NCI-H1092 treated with DMSO at 0.1 percent for 48 hours (cell line): ENCODE results near the gene KRT33A.

ENCODE experiments used
- DNase-seq: peaks from one replicate; lab custom pipeline; 2025; lab: John Stamatoyannopoulos, UW

The KRT33A gene

GRCh38 chr17:41329279-41329948 lies 21.2 kb downstream of the KRT33A start:
- DNase-seq, result peak; percentile 26

- no peak for DNase-seq
Observed at GRCh38 chr17:41328207-41328606, 22.4 kb downstream of the KRT33A start.

DNA sequence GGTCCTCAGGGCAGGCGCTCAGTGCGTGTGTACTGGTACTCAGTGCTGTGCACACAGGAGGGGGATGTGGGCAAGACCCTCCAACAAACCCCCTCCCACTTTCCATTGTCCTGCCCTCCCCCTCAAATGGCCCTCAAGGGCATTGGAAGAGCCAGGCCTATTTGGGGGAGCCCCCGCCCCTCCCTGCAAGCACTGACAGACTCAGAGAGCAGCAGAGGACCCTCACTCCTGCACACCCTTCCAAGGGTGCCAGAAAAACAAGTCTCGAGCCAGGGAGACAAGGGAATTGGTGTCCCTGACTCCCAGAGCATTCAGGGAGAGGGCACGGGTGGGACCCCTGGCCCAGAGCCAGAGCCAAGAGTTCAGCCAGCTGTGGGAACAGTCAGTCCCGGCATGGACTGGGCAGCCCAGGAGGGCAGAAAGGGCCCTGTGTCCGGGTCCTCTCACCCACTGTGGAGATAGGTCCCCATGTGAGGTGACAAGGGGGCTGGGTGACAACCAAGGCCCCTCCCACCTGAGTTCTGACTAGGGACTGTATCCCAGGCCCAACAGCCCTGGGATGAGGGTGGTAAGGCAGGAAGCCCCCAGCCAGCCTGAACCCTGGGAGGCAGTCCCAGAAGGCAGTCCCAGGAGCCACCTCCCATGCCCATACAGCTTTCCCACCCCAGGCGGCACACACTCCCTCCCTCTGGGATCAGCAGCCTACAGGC lies 23.1 kb downstream of the KRT33A start:
- no peak for DNase-seq

DNA sequence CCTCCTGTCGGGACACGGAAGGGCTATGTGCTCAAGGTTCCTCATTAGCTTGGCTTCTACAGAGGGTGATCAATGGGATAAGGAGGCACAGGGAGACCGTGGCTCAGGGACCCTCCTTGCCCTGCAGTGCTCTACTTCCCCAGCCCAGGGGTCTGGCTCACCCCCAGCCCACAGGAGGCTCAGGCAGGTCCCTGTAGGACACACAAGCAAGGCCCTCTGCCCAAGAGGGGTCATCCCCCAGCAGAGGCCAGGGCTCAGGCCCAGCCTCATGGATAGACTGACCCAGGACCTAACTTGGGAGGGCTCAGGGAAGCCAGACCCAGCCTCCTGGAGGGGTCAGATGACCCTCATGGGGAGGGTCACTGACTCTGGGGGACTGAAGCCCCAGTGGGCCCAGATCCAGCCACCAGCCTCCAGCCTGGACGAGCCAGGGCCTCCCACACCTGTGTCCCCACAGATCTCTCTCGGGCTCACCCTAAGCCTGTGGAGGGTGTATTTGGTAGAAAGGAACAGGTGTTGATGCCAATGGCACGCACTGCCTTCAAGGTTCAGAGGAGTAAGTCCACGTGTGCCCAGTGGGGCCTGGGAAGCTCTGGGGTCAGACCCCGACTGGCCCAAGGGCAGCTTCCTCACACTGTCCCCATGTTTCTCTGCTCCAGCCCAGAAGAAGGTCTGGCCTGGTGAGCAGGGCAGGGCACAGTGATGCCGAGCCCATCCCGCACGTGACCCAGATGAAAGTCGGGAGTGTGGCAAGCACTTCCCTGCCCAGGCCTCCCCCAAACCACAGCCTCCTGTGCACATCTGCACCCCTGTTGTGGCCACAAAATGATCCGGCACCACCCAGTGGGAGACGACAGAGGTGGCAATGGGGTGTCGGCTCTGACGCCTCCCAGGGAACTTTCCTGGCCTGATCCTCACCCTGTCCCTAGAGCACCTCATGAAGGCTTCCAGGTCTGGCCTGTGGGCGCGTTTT lies 24.2 kb downstream of the KRT33A start:
- DNase-seq, result no peak

- DNase-seq, result no peak
Observed at GRCh38 chr17:41325611-41326010, 25.0 kb downstream of the KRT33A start.

DNA sequence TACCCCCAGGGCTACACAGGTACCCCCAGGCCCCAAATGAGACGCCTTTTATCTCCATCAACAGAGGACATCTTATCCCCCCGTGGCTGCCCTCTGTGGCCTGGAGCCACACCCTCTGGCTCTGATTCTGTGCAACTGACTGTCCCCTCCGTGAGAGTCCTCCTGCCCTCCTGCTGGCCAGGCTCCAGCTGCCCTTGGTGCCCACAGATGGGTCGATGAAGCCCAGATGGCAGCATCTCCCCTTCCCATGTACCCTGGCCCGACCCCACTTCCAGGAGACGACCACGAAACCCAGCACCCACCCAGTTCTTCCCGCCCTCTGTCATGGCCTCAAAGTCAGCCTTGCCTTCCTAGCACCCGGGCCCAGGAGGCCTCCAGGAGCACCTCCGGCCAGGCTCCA lies 25.5 kb downstream of the KRT33A start:
- DNase-seq, result no peak

GRCh38 chr17:41324180-41325075 lies 26.2 kb downstream of the KRT33A start:
- no peak for DNase-seq

DNA sequence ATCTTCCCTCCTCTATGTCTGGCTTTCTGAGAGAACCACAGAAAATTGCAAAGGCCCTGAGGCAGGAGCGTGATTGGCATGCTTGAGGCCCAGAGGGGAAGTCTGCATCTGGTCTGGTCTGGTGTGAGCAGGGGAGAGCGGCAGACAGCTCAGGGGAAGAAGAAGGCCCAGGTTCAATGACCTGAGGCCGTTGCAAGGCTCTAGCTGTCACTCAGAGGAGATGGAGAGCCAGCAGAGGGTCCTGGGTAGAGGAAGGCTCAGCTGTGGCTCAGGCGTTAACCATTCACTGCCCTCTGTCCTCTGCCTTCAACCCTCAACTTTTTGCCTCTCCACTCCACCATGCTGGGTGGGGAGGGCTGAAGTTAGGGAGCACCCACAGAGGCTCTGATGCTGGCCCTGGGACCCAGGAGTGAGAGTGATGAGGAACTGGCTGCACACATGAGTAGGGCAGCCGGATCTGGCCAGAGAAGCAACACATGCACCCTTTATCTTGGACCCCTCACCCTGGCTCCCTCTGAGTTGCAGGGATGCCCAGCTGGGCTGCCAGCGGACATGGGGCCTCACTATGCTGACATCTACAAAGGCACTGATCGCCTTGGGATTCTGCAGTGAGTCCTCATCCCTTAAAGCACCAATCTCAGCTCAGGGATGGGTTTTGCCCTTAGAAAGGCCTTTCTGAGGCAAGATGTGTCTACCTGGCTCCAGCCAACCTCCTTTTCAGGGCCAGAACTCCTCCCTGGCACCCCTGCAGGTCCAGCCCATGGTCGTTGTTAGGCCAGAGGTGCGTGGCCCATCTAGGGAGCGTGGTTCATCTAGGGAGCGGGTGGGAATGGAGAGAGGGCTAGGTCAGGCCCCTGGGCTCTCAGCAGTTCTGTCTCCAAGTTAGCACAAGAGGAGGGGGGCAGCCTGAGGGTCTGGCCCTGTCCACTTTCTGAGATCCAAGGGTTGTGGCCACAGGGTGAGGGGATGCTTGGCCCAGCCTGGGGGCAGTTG lies 27.4 kb downstream of the KRT33A start:
- no peak for DNase-seq

DNA sequence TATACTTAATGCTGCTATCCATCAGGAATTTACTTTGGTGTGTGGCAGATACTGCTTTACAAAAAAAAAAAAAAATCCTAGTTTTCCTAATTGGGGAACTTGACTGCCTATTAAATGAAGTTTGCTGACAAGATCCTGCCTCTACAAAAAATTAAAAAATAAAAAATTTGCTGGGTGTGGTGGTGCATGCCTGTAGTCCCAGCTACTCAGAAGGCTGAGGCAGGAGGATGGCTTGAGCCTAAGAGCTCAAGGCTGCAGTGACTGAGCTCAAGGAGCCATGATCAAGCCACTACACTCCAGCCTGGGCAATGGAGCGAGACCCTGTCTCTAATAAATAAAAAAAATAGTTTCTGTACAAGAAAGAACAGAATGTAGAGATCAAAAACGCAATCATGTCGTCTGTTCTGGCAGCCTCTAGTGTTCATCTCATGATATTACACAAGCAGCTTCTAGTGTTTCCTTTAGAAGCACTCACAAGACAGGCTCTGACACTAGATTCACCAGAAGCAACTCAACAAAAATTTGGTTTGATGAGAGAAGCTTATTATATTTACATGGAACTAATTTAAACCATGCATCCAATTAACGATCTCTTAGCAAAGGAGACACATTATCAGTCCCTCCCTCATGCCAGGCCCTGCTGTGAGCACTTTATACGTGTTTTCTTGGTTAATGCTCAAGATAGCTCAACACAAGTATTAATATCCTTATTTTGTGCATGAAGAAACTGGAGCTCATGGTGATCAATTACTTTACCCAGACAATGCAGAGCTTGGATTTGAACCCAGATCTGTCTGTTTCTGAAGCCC lies 28.3 kb downstream of the KRT33A start:
- peak; percentile 33 for DNase-seq

DNA sequence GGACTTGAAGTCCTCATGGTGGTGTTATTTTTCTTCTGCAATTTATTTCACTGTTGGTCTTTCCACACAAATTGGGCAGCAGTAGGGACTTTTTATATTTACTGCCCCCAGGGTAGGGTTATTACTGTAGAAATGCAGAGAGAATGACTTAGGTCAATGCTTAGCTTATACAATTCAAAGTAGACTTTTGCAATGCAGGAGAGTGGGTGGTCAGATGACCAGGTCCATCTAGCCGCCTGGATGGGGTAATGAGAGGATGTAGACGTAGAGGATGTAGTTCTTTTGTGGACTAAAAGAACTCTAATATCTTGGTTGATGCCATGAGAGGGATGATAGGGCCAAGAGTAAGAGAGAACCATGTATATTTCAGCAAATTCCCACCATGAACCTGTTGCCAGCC lies 32.4 kb downstream of the KRT33A start:
- no peak for DNase-seq

- no peak for DNase-seq
Observed at GRCh38 chr17:41315814-41316445, 34.7 kb downstream of the KRT33A start.

- no peak for DNase-seq
Observed at GRCh38 chr17:41315204-41315794, 35.3 kb downstream of the KRT33A start, which contains the start of gene KRTAP17-1. KRTAP17-1 (minus strand) TSS chr17:41315710; CDS start chr17:41315650, 60 bp downstream.

DNA sequence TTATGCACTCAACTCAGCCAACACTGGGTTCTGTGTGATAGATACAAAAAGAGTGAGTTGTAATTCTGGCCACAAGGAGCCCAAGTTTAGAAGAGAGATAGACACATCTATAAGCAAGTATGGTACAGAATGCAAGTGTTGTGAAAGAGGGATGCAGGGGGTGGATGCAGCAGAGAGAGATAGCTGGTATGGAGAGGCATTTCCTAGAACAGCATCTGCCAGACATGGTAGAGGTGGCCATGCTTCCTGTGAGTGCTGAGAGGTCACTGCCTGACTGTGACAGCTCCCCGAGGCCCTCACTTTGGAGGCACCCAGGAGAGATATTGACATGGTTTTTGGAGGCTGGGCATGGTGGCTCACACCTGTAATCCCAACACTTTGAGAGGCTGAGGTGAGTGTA lies 39.5 kb downstream of the KRT33A start:
- DNase-seq, result no peak

DNA sequence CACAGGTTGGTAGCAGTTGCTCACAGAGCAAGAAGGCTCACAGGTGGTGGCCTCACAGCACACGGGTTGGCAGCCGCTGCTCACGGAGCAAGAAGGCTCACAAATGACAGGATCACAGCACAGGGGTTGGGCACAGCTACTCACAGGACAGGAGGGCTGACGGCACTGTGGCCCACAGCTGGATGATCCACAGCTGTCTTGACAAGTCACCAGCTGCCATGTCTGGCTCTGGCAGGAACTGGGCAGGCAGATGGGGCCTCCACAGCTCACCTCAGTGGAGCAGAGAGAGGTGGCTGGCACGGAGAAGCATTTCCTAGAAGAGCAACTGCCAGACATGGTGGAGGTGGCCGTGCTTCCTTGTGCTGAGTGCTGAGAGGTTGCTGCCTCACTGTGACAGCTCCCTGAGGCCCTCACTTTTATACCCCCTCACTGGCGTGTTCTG lies 41.7 kb downstream of the KRT33A start, which contains the start of gene KRTAP16-1:
KRTAP16-1 (minus strand) TSS at position 392 of the 442 bp plus-strand sequence; CDS start at position 336, 56 bp downstream.
- DNase-seq, result no peak

DNA sequence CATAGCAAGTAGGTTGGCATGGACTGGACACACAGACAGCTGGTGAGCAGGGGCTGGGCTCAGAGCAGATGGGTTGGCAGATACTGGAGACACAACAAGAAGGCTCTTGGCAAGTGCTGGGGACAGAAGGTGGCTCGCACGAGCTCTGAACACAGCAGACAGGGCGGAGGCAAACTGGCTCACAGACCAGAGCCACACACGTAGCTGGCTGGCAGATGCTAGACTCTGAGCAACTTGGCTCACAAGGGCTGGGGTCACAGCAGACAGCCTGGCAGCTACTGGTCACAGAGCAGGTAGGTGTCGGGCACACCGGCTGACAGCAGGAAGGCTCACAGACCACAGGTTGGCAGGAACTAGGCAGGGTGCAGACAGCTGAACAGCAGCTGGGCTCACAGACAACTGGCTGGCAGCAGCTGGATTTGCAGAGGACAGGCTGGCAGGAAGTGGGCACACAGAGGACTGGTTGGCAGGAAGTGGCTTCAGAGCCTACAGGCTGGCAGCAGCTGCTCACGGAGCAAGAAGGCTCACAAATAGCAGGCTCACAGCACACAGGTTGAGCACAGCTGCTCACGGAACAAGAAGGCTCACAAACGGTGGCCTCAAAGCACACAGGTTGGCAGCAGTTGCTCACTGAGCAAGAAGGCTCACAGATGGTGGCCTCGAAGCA lies 42.2 kb downstream of the KRT33A start:
- peak; percentile 45 for DNase-seq

DNA sequence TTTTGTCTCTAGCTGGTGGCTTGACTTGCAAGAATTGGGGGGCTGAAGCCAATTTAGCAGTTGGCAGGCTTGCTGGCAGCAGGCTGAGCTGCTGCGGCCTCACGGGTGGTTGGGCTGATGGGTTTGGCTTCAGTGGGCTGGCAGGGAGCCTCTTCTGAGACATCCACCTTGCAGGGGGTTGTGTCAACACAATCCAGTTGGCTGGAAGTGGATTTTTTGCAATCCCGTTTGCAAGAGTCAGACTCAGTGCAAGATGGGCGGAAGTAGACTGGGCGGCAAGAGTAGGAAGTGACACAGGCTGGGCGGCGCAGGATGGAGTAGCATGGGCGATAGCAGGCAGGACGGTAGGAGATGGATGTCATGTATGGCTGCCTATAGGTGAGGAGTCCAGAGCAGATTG lies 43.0 kb downstream of the KRT33A start:
- DNase-seq, result no peak

- DNase-seq, result no peak
Observed at GRCh38 chr17:41304091-41304490, 46.5 kb downstream of the KRT33A start.

GRCh38 chr17:41302981-41303380 lies 47.6 kb downstream of the KRT33A start:
- DNase-seq, result no peak
